H1 (cell line): ENCODE measurements around the gene OR13J1. TPM values are rescaled to one million over a fixed set of nuclear protein-coding genes. Genes with fewer than 3 reads are reported as not detected.

Experiments used
- CTCF ChIA-PET: fragments of 300-600 bp; sonication (Branson Sonifier 250); formaldehyde crosslinking; loops from one replicate; lab custom pipeline; 2021; ENCODE audit not compliant: partially characterized antibody; lab: Charles Lee
- POLR2A ChIA-PET: fragments of 300-600 bp; sonication (Branson Sonifier 250); formaldehyde crosslinking; loops from one replicate; lab custom pipeline; 2021; ENCODE audit warnings: inconsistent platforms; ENCODE audit not compliant: partially characterized antibody; lab: Charles Lee
- DNase-seq, 2 experiments: peaks; one replicate each; pipeline versions ENCODE4 v3.0.0 to v3.0.0-alpha.2; 2010 to 2022; ENCODE audit warnings: low spot score in 2 of 2, low read depth in 1 of 2, mixed read lengths in 1 of 2
- FAIRE-seq: peaks from 2 replicates; lab custom pipeline; 2011; peaks lifted over from hg19 to GRCh38; lab: Jason Lieb, UNC
- H2AFZ ChIP-seq: 2 replicates; pipeline ENCODE4 v1.8.1; 2012; ENCODE audit warnings: low read length, inconsistent platforms
- H2AK5ac ChIP-seq: 2 replicates; pipeline ENCODE4 v1.6.1; 2013; ENCODE audit warnings: low read depth, low read length
- H2BK120ac ChIP-seq: replicated peaks from 2 replicates; pipeline ENCODE3; 2013; ENCODE audit warnings: low read depth, low read length, inconsistent platforms
- H2BK12ac ChIP-seq: 2 replicates; pipeline ENCODE4 v1.6.1; 2013; ENCODE audit warnings: low read depth, low read length
- H2BK15ac ChIP-seq: 2 replicates; pipeline ENCODE4 v1.6.1; 2013; ENCODE audit warnings: low read length
- H2BK20ac ChIP-seq: 2 replicates; pipeline ENCODE4 v1.6.1; 2013; ENCODE audit warnings: low read length
- H2BK5ac ChIP-seq: 2 replicates; pipeline ENCODE4 v1.6.1; 2013; ENCODE audit warnings: low read depth, low read length
- H3K14ac ChIP-seq: 2 replicates; pipeline ENCODE4 v1.6.1; 2013; ENCODE audit warnings: inconsistent platforms; ENCODE audit not compliant: insufficient read length
- H3K18ac ChIP-seq: 2 replicates; pipeline ENCODE4 v1.6.1; 2013; ENCODE audit warnings: low read length; ENCODE audit errors: extremely low read depth
- H3K23ac ChIP-seq: 2 replicates; pipeline ENCODE4 v1.6.1; 2013; ENCODE audit warnings: inconsistent platforms; ENCODE audit not compliant: insufficient read length
- H3K23me2 ChIP-seq: 2 replicates; pipeline ENCODE4 v1.6.1; 2013; ENCODE audit warnings: low read depth, low read length
- H3K27ac ChIP-seq: 2 replicates; pipeline ENCODE4 v1.6.1; 2011; ENCODE audit warnings: low read depth, low read length, inconsistent platforms
- H3K27me3 ChIP-seq, 4 experiments: replicated peaks in 1 of 4; 1 replicate in 1 of 4; 2 replicates in 3 of 4; pipeline versions ENCODE4 v1.6.1 to v1.8.1; 2011 to 2013; ENCODE audit warnings: low read length in 3 of 4, mild to moderate bottlenecking in 3 of 4, inconsistent platforms in 2 of 4, mixed read lengths in 2 of 4, moderate library complexity in 1 of 4; ENCODE audit not compliant: control insufficient read depth in 3 of 4, insufficient read depth in 3 of 4; ENCODE audit errors: extremely low read depth in 1 of 4
- H3K36me3 ChIP-seq, 4 experiments: 2 replicates each; pipeline versions ENCODE4 v1.6.1 to v1.8.1; 2011 to 2013; ENCODE audit warnings: mild to moderate bottlenecking in 4 of 4, low read length in 3 of 4, moderate library complexity in 2 of 4, control low read depth in 1 of 4, inconsistent platforms in 1 of 4; ENCODE audit not compliant: insufficient read depth in 4 of 4, control insufficient read depth in 2 of 4
- H3K4ac ChIP-seq: replicated peaks from 2 replicates; pipeline ENCODE3; 2013; ENCODE audit warnings: low read length, low read depth, mixed read lengths, inconsistent platforms; ENCODE audit not compliant: insufficient read length
- H3K4me1 ChIP-seq, 4 experiments: replicated peaks in 1 of 4; 1 replicate in 1 of 4; 2 replicates in 3 of 4; pipeline versions ENCODE4 v1.6.1 to v1.8.1; 2011 to 2013; ENCODE audit warnings: low read length in 3 of 4, inconsistent platforms in 2 of 4, mixed read lengths in 1 of 4; ENCODE audit not compliant: insufficient read depth in 4 of 4, control insufficient read depth in 3 of 4
- H3K4me2 ChIP-seq, 2 experiments: 2 replicates each; pipeline versions ENCODE4 v1.6.1 to v1.8.1; 2011 to 2013; ENCODE audit warnings: low read depth in 2 of 2, low read length in 2 of 2, control low read depth in 1 of 2, inconsistent platforms in 1 of 2, mild to moderate bottlenecking in 1 of 2; ENCODE audit not compliant: insufficient read depth in 1 of 2
- H3K4me3 ChIP-seq, 4 experiments: fragments of 200-600, 300-600 bp in 1 of 4; sonication (generic), shearing (Covaris generic), sonication (Bioruptor Twin) in 1 of 4; 2 replicates each; pipeline versions ENCODE4 v1.5.1 to v1.8.1; 2011 to 2016; ENCODE audit warnings: low read length in 4 of 4, low read depth in 3 of 4, control low read depth in 2 of 4, inconsistent platforms in 2 of 4, mild to moderate bottlenecking in 2 of 4, mixed read lengths in 1 of 4, moderate library complexity in 1 of 4; ENCODE audit not compliant: insufficient read depth in 2 of 4; ENCODE audit errors: extremely low read depth in 1 of 4
- H3K56ac ChIP-seq: replicated peaks from 2 replicates; pipeline ENCODE3; 2013; ENCODE audit warnings: low read depth, mild to moderate bottlenecking, mixed read lengths, low read length, inconsistent platforms; ENCODE audit not compliant: insufficient read length
- H3K79me1 ChIP-seq: 2 replicates; pipeline ENCODE4 v1.6.1; 2013; ENCODE audit warnings: low read depth, low read length, control low read depth
- H3K79me2 ChIP-seq, 2 experiments: 2 replicates each; pipeline versions ENCODE4 v1.6.1 to v1.8.1; 2012 to 2013; ENCODE audit warnings: low read length in 2 of 2, mild to moderate bottlenecking in 2 of 2, inconsistent platforms in 1 of 2; ENCODE audit not compliant: insufficient read depth in 2 of 2, control insufficient read depth in 1 of 2
- H3K9ac ChIP-seq, 4 experiments: replicated peaks in 1 of 4; 1 replicate in 1 of 4; 2 replicates in 3 of 4; pipeline versions ENCODE4 v1.6.1 to v1.8.1; 2011 to 2013; ENCODE audit warnings: low read depth in 3 of 4, low read length in 3 of 4, control low read depth in 2 of 4, mild to moderate bottlenecking in 2 of 4, moderate library complexity in 2 of 4, inconsistent platforms in 1 of 4; ENCODE audit errors: extremely low read depth in 1 of 4
- H3K9me3 ChIP-seq, 2 experiments: 2 replicates each; pipeline versions ENCODE4 v1.6.1 to v1.8.1; 2012 to 2013; ENCODE audit warnings: mild to moderate bottlenecking in 2 of 2, moderate library complexity in 2 of 2, control low read depth in 1 of 2, inconsistent platforms in 1 of 2, low read depth in 1 of 2, low read length in 1 of 2, mixed read lengths in 1 of 2; ENCODE audit not compliant: insufficient read depth in 2 of 2
- H4K20me1 ChIP-seq, 2 experiments: replicated peaks in 1 of 2; 2 replicates each; pipeline versions ENCODE3 to v1.8.1; 2011 to 2013; ENCODE audit warnings: inconsistent platforms in 2 of 2, low read length in 2 of 2, mild to moderate bottlenecking in 1 of 2; ENCODE audit not compliant: insufficient read depth in 2 of 2, control insufficient read depth in 1 of 2
- H4K5ac ChIP-seq: 2 replicates; pipeline ENCODE4 v1.6.1; 2013; ENCODE audit warnings: low read length, low read depth, mixed read lengths, inconsistent platforms; ENCODE audit not compliant: insufficient read length
- H4K8ac ChIP-seq: 2 replicates; pipeline ENCODE4 v1.8.0; 2013; ENCODE audit warnings: mild to moderate bottlenecking, moderate library complexity, low read length, inconsistent platforms; ENCODE audit not compliant: insufficient read depth; ENCODE audit errors: extremely low read depth
- H4K91ac ChIP-seq: replicated peaks from 2 replicates; pipeline ENCODE3; 2013; ENCODE audit warnings: low read length, mixed read lengths, inconsistent platforms; ENCODE audit not compliant: insufficient read length
- CREB1 ChIP-seq: IDR thresholded peaks from 2 replicates; pipeline ENCODE4 v1.6.1; 2012; ENCODE audit warnings: inconsistent platforms
- HDAC2 ChIP-seq, 2 experiments: fragments of 300-600 bp in 1 of 2; sonication (generic) in 1 of 2; IDR thresholded peaks; 2 replicates each; pipeline ENCODE4 v1.6.1; 2011 to 2012; ENCODE audit warnings: low read depth in 2 of 2, low read length in 2 of 2, mild to moderate bottlenecking in 2 of 2, moderate library complexity in 2 of 2, borderline replicate concordance in 1 of 2, inconsistent platforms in 1 of 2
- POLR2A ChIP-seq, 2 experiments: IDR thresholded peaks; 1 replicate in 1 of 2; 2 replicates in 1 of 2; pipeline ENCODE4 v1.6.1; 2011; ENCODE audit warnings: low read depth in 2 of 2, low read length in 2 of 2, mild to moderate bottlenecking in 2 of 2; ENCODE audit errors: control extremely low read depth in 1 of 2
- POLR2AphosphoS5 ChIP-seq: IDR thresholded peaks from 2 replicates; pipeline ENCODE4 v1.6.1; 2011; ENCODE audit warnings: low read depth, low read length
- POU5F1 ChIP-seq: IDR thresholded peaks from 2 replicates; pipeline ENCODE4 v1.6.1; 2011; ENCODE audit warnings: low read depth, mild to moderate bottlenecking, low read length, moderate library complexity
- SP2 ChIP-seq: IDR thresholded peaks from 2 replicates; pipeline ENCODE4 v1.6.1; 2012; ENCODE audit warnings: mild to moderate bottlenecking, low read length, inconsistent platforms
- ZNF274 ChIP-seq: IDR thresholded peaks from 2 replicates; pipeline ENCODE4 v1.7.0; 2012; ENCODE audit warnings: low read length, borderline replicate concordance; ENCODE audit errors: extremely low read depth
- WGBS, 2 experiments: shearing (Covaris generic) in 1 of 2; methylation state at CpG; one replicate each; pipeline versions ENCODE4 v1.1.6 to v1.1.7; 2013 to 2015; ENCODE audit warnings: low lambda C conversion rate in 2 of 2, mixed read lengths in 2 of 2, inconsistent platforms in 1 of 2, low coverage in 1 of 2, missing lambda C conversion rate in 1 of 2; ENCODE audit not compliant: insufficient replicate concordance in 2 of 2, insufficient coverage in 1 of 2, insufficient read length in 1 of 2; ENCODE audit errors: extremely low coverage in 1 of 2, missing lambda C conversion rate in 1 of 2; 5-methylcytosine and 5-hydroxymethylcytosine counted together
- polyA plus RNA-seq, 7 experiments: library from polyadenylated mRNA; depleted of rRNA in 3 of 7; stranded (reverse) in 5 of 7; unstranded in 2 of 7; fragments of >200 nt in 5 of 7; fragments of 200-250 nt in 2 of 7; gene quantifications; 1 replicate in 5 of 7; 2 replicates in 1 of 7; 4 replicates in 1 of 7; pipeline versions ENCODE4 v1.2.1 to v1.2.3, GENCODE V29; 2011 to 2013; ENCODE audit warnings: missing spikeins in 2 of 7, mixed read lengths in 2 of 7
- total RNA-seq: library from RNA; stranded (reverse); fragmentation: NEBNext Ultra II Directional; extraction: Animal tissue kit (Norgen Biotek cat#: 25700); gene quantifications from 2 replicates; pipeline ENCODE4 v1.2.1, GENCODE V29; 2021

OR13J1 gene
- total and polyA plus RNA-seq, 2 of the 8 experiments (the other 6 are each of a cell fraction or from before 2014, with no cell fraction given) = not detected

DNA sequence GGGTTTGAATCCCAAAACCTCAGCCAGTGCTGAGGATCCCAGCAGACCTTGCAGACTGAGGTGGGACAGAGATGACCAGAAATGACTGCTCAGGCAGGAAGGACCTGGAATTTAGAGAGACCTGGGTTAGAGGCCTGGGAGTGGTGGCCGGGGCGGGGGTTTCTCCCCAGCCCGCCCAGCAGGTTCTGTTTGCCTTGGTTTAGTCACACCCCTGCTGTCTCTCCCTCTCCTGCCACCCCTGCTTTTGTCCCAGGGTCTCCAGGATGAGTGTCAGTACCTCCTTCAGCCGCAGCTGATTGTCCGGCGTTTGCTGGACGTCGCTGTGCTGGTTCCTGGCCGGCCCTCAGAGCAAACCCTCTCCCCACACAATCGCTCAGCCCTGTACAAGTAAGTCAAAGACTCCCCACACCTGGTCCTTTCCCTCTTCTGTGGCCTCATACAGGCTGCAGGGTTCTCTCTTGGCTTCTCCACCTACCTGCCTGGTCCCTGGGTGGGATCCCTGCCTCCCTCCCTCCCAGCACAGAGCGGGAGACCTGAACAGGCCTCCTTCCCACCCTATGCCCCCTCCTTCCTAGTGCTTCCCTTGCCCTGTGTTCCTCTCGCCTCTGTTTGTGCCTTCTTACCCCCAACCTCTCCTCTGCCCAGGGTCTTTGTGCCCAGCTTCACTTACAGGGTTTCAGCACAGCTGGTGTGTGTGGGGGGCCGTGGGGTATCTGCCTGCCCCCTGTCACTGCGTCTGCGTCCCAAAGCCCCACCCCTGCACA is 29.1 kb downstream of the OR13J1 start:
- TF ChIP-seq POLR2AphosphoS5 (no peak), CREB1 (no peak), ZNF274 (no peak), POLR2A (IDR thresholded peaks at IDR 0.05; ENCODE audit: control extremely low read depth in 1 of 2, low read depth in 2 of 2, low read length in 2 of 2) (no peak), POU5F1 (no peak), HDAC2 (IDR thresholded peaks at IDR 0.05; ENCODE audit: borderline replicate concordance in 1 of 2, low read depth in 2 of 2, low read length in 2 of 2) (no peak), SP2 (no peak)
- WGBS, 2 experiments = 93% methylated on average over 15 of the region's 15 CpGs; no CpG with 5 or more reads in 1 of the 2 experiments
- FAIRE-seq = no peak

More for the DNA sequence above, 29.1 kb downstream of the OR13J1 start:
- H4K91ac ChIP-seq = no peak overlapping the region
- no peak overlapping the region for H2BK15ac ChIP-seq
- H2BK5ac ChIP-seq = no peak overlapping the region
- ChIA-PET CTCF (interaction anchor here (0.8 to 16.5 kb wide), 6 partner anchors 10 to 183 kb away, joined by 3 to 172 read pairs (median 10); partner anchors contain the start of genes FAM221B and TMEM8B), POLR2A (interaction anchor here (1.4 kb wide), 2 partner anchors 9 to 17 kb away, joined by 3 to 9 read pairs; no protein-coding TSS in a partner anchor)
- no peak overlapping the region for H3K9ac ChIP-seq
- H3K27ac ChIP-seq = no peak overlapping the region
- no peaks in the 10 kb centered on the region; a peak in 1 of 7 replicates for H3K27me3 ChIP-seq
- H3K4ac ChIP-seq = no peak overlapping the region
- 0 out of 2 replicates have a peak overlapping the region, but pooled peaks have one; percentile 46 for H2BK12ac ChIP-seq
- H3K23ac ChIP-seq = no peak overlapping the region
- H3K14ac ChIP-seq = no peak overlapping the region
- H3K4me1 ChIP-seq = peaks cover 9 to 21% (median 11%) of the 10 kb centered on the region in 4 experiments
- no peak overlapping the region for H3K4me3 ChIP-seq
- H2BK20ac ChIP-seq = no peak overlapping the region
- H3K9me3 ChIP-seq = no peaks in the 10 kb centered on the region
- H3K79me2 ChIP-seq = no peaks in the 10 kb centered on the region
- H4K8ac ChIP-seq = no peak overlapping the region
- H3K4me2 ChIP-seq = no peak overlapping the region
- no peak for DNase-seq
- H3K23me2 ChIP-seq = peaks cover 7% of the 10 kb centered on the region; the same call in 1 of the 2 replicates
- no peaks in the 10 kb centered on the region for H3K36me3 ChIP-seq
- H4K20me1 ChIP-seq = no peaks in the 10 kb centered on the region
- H3K79me1 ChIP-seq = no peaks in the 10 kb centered on the region
- no peak overlapping the region for H3K18ac ChIP-seq
- no peak overlapping the region for H2BK120ac ChIP-seq
- H2AFZ ChIP-seq = no peak overlapping the region
- H4K5ac ChIP-seq = no peak overlapping the region
- no peak overlapping the region for H3K56ac ChIP-seq
- no peak overlapping the region; the same call in 1 of the 2 replicates for H2AK5ac ChIP-seq
